Measurements from ENCODE around the gene HNRNPA1L2. TPM values are rescaled to one million over a fixed set of nuclear protein-coding genes. Genes with fewer than 3 reads are reported as not detected.
"Not testable (repeated sequence)": the region's sequence is repeated elsewhere in the genome, so short reads cannot be mapped to it uniquely, and the experiment has no call there.

The HNRNPA1L2 gene
- 2.3 and 2.8 TPM in 2 replicates for total RNA-seq (2012; rRNA removed)

DNA sequence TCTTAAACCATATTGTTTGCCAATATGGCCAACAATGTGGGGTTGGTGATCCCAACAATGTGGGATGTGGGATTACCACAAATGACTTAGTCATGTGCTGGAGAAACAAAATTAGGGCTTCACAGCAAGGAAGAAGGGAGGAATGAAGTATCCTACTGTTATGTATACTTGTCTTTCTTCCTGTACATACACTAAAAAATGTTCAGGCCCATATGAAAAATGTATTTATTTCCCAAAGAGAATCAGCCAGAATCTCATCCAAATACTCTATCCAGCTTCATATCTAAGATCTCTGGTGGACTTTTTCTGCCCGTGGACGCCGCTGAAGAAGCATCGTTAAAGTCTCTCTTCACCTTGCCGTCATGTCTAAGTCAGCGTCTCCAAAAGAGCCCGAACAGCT, at the start of gene HNRNPA1L2:
Gene HNRNPA1L2, plus strand, starts transcription at position 301 of the 400 bp plus-strand sequence. Its CDS starts 62 bp downstream, at position 363.
- no peaks in the 10 kb centered on the region for H3K27me3 ChIP-seq (ENCODE audit: control insufficient read depth, insufficient read depth, low read length)
- no peaks in the 10 kb centered on the region for H3K9me3 ChIP-seq (replicated peaks; ENCODE audit: low read length)
- no peaks in the 10 kb centered on the region for H3K4me1 ChIP-seq (ENCODE audit: control insufficient read depth, insufficient read depth, low read length)
- no peak within 1 kb of the TSS for H3K4me3 ChIP-seq (ENCODE audit: low read length)
- H3K4me2 ChIP-seq (ENCODE audit: low read length), result no peak within 1 kb of the TSS
- H3K9ac ChIP-seq (ENCODE audit: low read depth, low read length), result no peak within 1 kb of the TSS
- H3K36me3 ChIP-seq (ENCODE audit: insufficient read depth, low read length), result peaks cover 22% of the 10 kb centered on the region

DNA sequence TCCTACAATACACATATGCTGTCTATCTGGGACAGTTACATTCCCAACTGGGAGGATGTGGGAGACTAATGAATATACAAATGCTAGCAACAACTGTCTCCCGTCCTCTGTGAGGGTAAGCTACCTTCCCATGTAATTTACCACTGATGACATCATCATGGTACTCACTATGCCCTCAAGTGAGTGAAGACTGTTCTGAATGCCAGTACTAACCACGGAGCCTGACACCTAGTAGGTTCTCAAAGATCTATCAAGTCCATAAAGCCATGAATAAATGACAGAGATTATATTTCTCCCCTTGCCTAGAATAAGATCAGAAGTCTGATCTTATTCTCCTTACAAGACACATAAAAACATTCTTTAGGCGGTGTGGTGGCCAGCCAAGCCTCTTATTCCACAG, 49.1 kb upstream of the HNRNPA1L2 start:
- not testable (repeated sequence) for H3K27me3 ChIP-seq (ENCODE audit: control insufficient read depth, insufficient read depth, low read length); H3K9ac ChIP-seq (ENCODE audit: low read depth, low read length); H3K4me3 ChIP-seq (ENCODE audit: low read length); H3K4me2 ChIP-seq (ENCODE audit: low read length); H3K9me3 ChIP-seq (replicated peaks; ENCODE audit: low read length); H3K36me3 ChIP-seq (ENCODE audit: insufficient read depth, low read length); H3K4me1 ChIP-seq (ENCODE audit: control insufficient read depth, insufficient read depth, low read length)

DNA sequence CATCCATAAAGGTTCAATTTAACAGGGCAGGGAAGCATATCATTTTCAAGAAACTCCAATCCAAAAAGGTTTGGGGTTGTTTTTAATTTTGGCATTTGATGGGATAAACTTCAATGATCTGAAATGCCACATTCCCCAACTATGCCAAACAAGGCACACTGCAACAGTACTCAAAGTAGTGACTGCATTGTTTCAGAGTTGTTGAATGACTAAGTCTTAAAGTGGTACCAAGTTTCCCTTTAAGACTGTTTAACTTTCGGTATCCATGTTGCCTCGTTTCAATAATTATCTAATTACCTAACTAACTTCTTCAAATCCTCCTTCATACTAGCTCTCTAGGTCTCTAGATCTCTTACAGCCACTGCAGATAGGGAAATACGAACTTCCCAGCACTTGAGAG, 48.4 kb upstream of the HNRNPA1L2 start:
- H3K4me3 ChIP-seq (ENCODE audit: low read length); H3K4me2 ChIP-seq (ENCODE audit: low read length); H3K9ac ChIP-seq (ENCODE audit: low read depth, low read length); H3K4me1 ChIP-seq (ENCODE audit: control insufficient read depth, insufficient read depth, low read length); H3K27me3 ChIP-seq (ENCODE audit: control insufficient read depth, insufficient read depth, low read length); H3K9me3 ChIP-seq (replicated peaks; ENCODE audit: low read length); H3K36me3 ChIP-seq (ENCODE audit: insufficient read depth, low read length): not testable (repeated sequence)

DNA sequence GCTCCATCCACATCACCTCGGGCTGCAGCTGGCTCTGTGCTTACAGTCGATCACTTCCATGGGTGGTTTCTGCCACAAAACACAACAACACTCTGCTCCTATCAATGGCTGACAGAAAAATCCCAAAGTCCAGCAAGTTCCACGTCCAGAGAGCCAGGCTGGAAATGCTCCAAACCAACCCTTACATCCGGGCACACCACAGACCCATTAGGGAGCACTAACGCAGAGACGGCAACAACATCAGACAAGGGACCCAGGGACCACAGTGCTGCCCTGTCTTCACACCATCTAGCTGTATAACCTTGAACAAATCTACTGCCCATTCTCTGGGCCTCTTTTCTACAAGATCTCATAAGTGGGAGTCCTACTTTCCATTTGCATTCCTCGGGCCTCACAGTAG, 47.9 kb upstream of the HNRNPA1L2 start:
- H3K36me3 ChIP-seq (ENCODE audit: insufficient read depth, low read length); H3K4me3 ChIP-seq (ENCODE audit: low read length); H3K9ac ChIP-seq (ENCODE audit: low read depth, low read length): not testable (repeated sequence)

DNA sequence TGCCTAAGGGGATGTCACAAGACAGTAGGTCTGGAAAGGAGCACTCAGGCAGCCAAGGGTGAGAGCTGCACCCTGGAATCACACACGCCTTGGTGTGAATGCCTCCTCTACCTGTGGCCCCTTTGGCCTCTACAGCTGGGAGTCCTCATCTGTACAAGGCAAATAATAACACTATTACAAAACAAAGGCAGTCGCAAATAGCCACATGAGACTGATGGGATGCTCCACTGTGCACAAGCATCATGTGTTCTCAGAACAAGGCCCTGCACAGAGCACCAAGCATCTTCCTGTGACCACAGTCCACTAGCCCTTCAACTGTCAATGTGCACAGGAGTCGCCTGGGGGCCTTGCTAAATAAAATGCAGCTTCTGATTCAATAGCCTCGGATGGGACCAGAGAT, 44.6 kb upstream of the HNRNPA1L2 start:
- no peak overlapping the region for H3K9ac ChIP-seq (ENCODE audit: low read depth, low read length)
- H3K9me3 ChIP-seq (replicated peaks; ENCODE audit: low read length), result no peaks in the 10 kb centered on the region
- no peak overlapping the region for H3K4me2 ChIP-seq (ENCODE audit: low read length)
- no peaks in the 10 kb centered on the region for H3K36me3 ChIP-seq (ENCODE audit: insufficient read depth, low read length)
- H3K27me3 ChIP-seq (ENCODE audit: control insufficient read depth, insufficient read depth, low read length), result no peaks in the 10 kb centered on the region
- no peak overlapping the region for H3K4me3 ChIP-seq (ENCODE audit: low read length)
- H3K4me1 ChIP-seq (ENCODE audit: control insufficient read depth, insufficient read depth, low read length), result peaks cover 23% of the 10 kb centered on the region

More for the DNA sequence above, 47.9 kb upstream of the HNRNPA1L2 start:
- not testable (repeated sequence) for H3K4me1 ChIP-seq (ENCODE audit: control insufficient read depth, insufficient read depth, low read length); H3K4me2 ChIP-seq (ENCODE audit: low read length); H3K9me3 ChIP-seq (replicated peaks; ENCODE audit: low read length); H3K27me3 ChIP-seq (ENCODE audit: control insufficient read depth, insufficient read depth, low read length)

DNA sequence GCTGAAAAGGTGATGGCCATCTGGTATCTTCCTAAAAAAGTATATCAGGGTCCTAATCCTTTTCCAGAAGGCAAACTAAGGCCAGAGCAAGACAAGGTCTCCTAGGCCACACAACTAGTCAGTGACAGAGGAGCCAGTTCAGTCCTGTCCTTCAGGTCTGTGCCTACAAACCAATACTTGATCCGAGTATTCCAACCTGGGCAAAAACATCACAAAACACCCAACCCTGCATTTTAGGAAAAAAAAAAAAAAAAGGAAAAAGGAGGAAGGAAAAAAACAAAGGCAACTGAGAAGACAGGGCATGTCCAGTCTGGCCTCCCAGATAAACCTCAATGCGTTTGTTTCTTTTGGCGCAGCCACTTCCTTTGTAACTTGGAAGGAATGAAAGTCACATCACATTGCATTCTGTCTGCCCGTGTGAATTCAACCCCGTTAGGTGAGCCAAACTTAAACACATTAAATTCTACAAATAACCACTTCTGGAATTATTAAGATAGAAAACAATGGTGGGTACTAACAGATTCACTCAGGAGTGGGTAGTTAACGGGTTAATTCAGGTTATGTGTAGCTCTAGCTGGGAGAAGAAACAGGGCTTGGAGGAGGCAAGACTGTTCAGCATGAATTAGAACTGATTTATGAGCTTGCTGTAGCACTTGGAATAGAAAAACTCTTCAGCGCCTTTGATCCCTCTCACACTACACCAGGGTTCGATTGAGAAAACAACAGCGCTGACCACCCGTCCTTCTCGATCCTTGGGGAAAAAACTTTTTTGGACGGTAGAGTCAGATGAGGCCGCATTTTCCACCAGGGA, 43.0 kb upstream of the HNRNPA1L2 start:
- H3K9ac ChIP-seq (ENCODE audit: low read depth, low read length), result peak overlapping the region; percentile 87
- H3K36me3 ChIP-seq (ENCODE audit: insufficient read depth, low read length), result no peaks in the 10 kb centered on the region

DNA sequence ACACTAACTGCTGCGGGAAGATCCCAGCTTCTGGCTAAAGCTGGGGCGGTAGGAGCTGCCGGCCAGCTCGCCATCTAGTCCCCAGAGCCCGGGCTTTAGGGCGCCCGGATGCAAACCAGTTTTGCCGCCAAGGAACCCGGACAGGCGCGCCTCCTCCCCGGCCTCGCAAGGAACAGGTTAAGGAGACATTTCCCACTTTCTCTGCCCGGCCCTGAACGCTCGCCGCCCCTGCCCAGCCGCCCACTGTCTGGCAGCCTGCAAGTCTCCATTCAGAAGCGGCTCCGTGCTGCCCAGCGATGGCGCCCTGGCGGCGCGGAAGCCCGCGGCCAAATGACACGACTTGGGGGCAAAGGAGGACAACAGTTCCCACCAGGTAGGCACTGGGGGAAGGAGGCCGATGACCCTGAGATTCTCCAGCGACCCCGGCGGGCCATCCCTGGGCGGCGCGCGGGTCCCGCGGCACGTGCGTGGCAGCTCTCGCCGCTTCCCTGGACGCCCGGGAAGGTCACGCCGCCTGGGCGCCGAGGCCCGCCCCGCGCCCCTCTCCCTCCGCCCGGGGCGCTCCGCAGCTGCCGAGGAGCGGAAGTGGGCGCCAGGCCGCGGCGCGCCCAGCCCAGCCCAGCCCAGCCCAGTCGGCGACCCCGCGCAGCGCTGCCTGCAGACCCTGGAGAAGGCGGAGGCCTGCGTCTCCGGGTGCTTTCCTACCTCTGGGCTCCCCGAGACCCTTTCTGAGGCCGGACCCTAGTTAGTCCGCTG, 42.2 kb upstream of the HNRNPA1L2 start:
- Histone ChIP-seq H3K27me3 (ENCODE audit: control insufficient read depth, insufficient read depth, low read length) (no peaks in the 10 kb centered on the region), H3K36me3 (ENCODE audit: insufficient read depth, low read length) (no peaks in the 10 kb centered on the region), H3K4me3 (ENCODE audit: low read length) (peak overlapping the region; percentile 80), H3K4me1 (ENCODE audit: control insufficient read depth, insufficient read depth, low read length) (peaks cover 24% of the 10 kb centered on the region), H3K9ac (ENCODE audit: low read depth, low read length) (peak overlapping the region; percentile 87), H3K4me2 (ENCODE audit: low read length) (peak overlapping the region; percentile 85), H3K9me3 (replicated peaks; ENCODE audit: low read length) (no peaks in the 10 kb centered on the region)

More for the DNA sequence above, 43.0 kb upstream of the HNRNPA1L2 start:
- H3K4me1 ChIP-seq (ENCODE audit: control insufficient read depth, insufficient read depth, low read length), result peaks cover 24% of the 10 kb centered on the region
- no peaks in the 10 kb centered on the region for H3K27me3 ChIP-seq (ENCODE audit: control insufficient read depth, insufficient read depth, low read length)
- peak overlapping the region; percentile 85 for H3K4me2 ChIP-seq (ENCODE audit: low read length)
- no peaks in the 10 kb centered on the region for H3K9me3 ChIP-seq (replicated peaks; ENCODE audit: low read length)
- H3K4me3 ChIP-seq (ENCODE audit: low read length), result peak overlapping the region; percentile 80

DNA sequence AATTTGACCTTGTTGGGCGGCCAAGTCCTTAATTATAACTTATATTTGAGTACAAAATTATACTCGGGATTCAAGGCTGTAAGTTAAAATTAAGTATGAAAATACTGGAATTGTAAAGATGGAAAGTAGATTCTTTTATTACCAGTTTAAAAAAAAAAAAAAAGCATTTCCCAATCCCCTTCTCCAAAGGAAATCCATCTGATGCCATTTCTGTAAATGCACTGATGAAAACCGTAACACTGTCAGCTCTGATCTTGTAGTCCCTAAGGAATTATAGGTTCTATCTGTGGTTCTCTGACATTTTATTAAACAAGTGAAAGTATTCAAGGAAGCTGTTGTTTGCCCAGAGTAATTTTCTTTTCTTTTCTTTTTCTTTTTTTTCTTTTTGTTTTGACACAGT, 41.6 kb upstream of the HNRNPA1L2 start:
- H3K36me3 ChIP-seq (ENCODE audit: insufficient read depth, low read length), result no peaks in the 10 kb centered on the region
- H3K4me3 ChIP-seq (ENCODE audit: low read length), result peak overlapping the region; percentile 80

DNA sequence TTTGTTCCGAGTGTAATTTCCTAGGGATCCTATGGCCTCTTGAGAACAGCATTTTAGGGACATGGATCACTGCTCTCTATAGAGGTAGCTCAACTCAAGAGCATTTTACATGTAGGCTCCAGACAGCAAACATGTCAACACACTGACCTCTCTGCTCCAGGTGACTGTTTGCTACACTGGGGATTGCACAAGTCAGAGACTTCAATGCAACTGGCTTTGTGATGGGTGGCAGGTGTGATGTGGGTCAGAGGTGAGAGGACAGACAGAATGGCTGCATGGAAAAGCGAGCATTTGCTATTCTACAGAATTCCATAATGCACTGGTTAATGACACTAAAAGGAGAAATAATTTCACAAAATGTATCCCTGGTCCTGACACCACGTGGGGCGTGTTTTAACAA, 38.9 kb upstream of the HNRNPA1L2 start:
- not testable (repeated sequence) for H3K4me2 ChIP-seq (ENCODE audit: low read length); H3K27me3 ChIP-seq (ENCODE audit: control insufficient read depth, insufficient read depth, low read length); H3K9me3 ChIP-seq (replicated peaks; ENCODE audit: low read length); H3K36me3 ChIP-seq (ENCODE audit: insufficient read depth, low read length); H3K9ac ChIP-seq (ENCODE audit: low read depth, low read length); H3K4me3 ChIP-seq (ENCODE audit: low read length)
- H3K4me1 ChIP-seq (ENCODE audit: control insufficient read depth, insufficient read depth, low read length), result peaks cover 24% of the 10 kb centered on the region

More for the DNA sequence above, 41.6 kb upstream of the HNRNPA1L2 start:
- Histone ChIP-seq H3K9ac (ENCODE audit: low read depth, low read length) (peak overlapping the region; percentile 87), H3K4me2 (ENCODE audit: low read length) (peak overlapping the region; percentile 85), H3K9me3 (replicated peaks; ENCODE audit: low read length) (no peaks in the 10 kb centered on the region), H3K27me3 (ENCODE audit: control insufficient read depth, insufficient read depth, low read length) (no peaks in the 10 kb centered on the region), H3K4me1 (ENCODE audit: control insufficient read depth, insufficient read depth, low read length) (peaks cover 24% of the 10 kb centered on the region)

DNA sequence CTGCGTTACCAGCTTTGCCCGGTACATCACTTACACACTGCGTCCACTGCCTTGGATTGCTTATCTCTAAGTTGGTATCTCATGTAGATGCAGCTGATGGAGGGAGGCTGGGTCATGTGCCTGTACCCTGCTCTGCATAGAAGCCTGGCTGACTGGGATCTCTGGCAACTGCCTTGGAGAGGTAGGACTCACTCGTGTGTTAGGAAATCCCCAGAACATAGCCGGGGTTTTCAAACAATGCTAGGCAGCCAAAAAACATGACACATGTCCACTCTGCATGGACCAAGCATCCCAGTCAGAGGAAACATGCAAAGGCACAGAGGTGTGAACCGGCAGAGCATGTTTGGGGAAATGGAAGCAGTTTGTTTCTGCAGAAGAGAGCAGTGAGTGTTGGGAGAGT, 36.1 kb upstream of the HNRNPA1L2 start:
- not testable (repeated sequence) for H3K9ac ChIP-seq (ENCODE audit: low read depth, low read length); H3K4me1 ChIP-seq (ENCODE audit: control insufficient read depth, insufficient read depth, low read length); H3K36me3 ChIP-seq (ENCODE audit: insufficient read depth, low read length); H3K4me3 ChIP-seq (ENCODE audit: low read length); H3K9me3 ChIP-seq (replicated peaks; ENCODE audit: low read length); H3K4me2 ChIP-seq (ENCODE audit: low read length); H3K27me3 ChIP-seq (ENCODE audit: control insufficient read depth, insufficient read depth, low read length)

DNA sequence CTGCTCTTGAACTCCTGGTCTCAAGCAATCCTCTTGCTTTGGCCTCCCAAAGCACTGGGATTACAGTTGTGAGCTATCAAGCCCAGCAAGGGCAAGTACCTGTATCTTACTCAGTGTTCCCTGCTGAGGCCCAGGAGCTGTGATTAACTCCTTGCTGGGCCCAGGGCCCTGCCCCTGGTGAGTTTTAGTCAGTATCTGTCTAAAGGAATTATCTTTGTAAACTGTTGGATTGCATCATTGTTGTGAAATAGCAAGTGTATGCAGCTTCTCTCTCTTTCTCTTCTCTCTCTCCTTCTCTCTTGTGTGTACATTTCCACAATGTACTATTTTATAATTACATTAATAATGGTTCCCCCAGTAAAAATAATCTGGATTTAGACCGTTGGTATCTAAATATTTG, 35.4 kb upstream of the HNRNPA1L2 start:
- not testable (repeated sequence) for H3K36me3 ChIP-seq (ENCODE audit: insufficient read depth, low read length); H3K4me3 ChIP-seq (ENCODE audit: low read length); H3K4me1 ChIP-seq (ENCODE audit: control insufficient read depth, insufficient read depth, low read length); H3K27me3 ChIP-seq (ENCODE audit: control insufficient read depth, insufficient read depth, low read length); H3K4me2 ChIP-seq (ENCODE audit: low read length); H3K9me3 ChIP-seq (replicated peaks; ENCODE audit: low read length); H3K9ac ChIP-seq (ENCODE audit: low read depth, low read length)
